Measurements from ENCODE around the gene DOCK11. TPM values are rescaled to one million over a fixed set of nuclear protein-coding genes. Genes with fewer than 3 reads are reported as not detected.

DOCK11 gene
- total RNA-seq, 2 donors from 2014 or later = 3.1 to 3.4 TPM

DNA sequence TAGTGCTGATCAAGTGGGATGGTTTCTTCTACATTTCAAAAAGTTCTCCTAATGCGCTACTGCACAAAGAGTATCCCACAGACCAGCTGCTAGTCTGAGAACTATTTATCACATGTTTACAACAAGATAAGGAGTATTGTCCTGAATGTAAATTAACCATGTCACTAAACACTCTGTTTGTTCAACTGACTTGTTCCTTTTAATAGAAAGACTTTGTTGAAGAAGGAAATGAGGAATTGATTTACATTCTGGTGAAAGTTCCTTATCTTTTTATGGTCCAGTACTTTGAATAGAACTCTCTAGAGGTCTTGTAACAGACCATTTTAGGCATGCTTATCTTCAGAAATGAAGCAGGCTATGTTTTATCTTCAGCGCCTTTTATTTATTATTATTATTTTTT is 164.5 kb downstream of the DOCK11 start:
- H3K9me3 ChIP-seq (ENCODE audit: control insufficient read depth, low read length) = no peaks in the 10 kb centered on the region
- Mint-ChIP-seq H3K27me3 (ENCODE audit: insufficient read depth) (no peaks in the 10 kb centered on the region), H3K36me3 (ENCODE audit: low read depth) (no peaks in the 10 kb centered on the region), H3K4me1 (peaks cover 14% of the 10 kb centered on the region), H3K4me3 (no peak overlapping the region), H3K9me3 (peaks cover 51% of the 10 kb centered on the region), H3K27ac (no peak overlapping the region)
- no peak for TF ChIP-seq CTCF (conservative IDR thresholded peaks at IDR 0.05)
- DNase-seq = no peak
- WGBS, 2 experiments (ENCODE audit: insufficient coverage in 1 of 2, insufficient read length in 1 of 2) = 70% methylated on average over 2 of the region's 2 CpGs; no CpG with 5 or more reads in 1 of the 2 experiments
- H3K4me3 ChIP-seq (ENCODE audit: low read length) = no peak overlapping the region
- no peaks in the 10 kb centered on the region for H3K36me3 ChIP-seq (ENCODE audit: control insufficient read depth, insufficient read depth, low read length)
- H3K4me1 ChIP-seq (ENCODE audit: control insufficient read depth, insufficient read depth, low read length) = no peaks in the 10 kb centered on the region
- no peak overlapping the region for H3K9ac ChIP-seq (ENCODE audit: extremely low read depth, low read length, poor library complexity, severe bottlenecking)
- no peak overlapping the region for H3K27ac ChIP-seq (ENCODE audit: low read depth, low read length)
- H3K27me3 ChIP-seq (ENCODE audit: control insufficient read depth, insufficient read depth, low read length, poor library complexity, severe bottlenecking) = no peaks in the 10 kb centered on the region

DNA sequence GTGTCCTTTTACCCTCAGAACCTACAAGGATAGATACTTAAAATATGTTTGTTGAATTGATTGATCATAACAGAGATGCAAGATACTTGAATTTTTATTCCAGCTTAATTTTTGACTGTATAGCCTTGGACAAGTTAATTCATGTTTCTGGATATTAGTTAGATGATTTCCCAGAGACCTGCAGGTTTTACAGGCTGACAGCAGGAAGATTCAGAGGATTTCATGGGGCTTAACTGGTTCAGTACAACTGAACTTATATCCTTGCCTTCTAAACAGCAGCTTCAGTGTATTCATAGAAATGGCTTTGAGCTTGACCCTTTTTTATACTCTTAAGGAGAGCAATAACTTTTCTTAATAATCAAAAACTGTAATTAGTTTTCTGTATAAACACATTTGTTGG is 169.6 kb downstream of the DOCK11 start:
- H3K27me3 Mint-ChIP-seq (ENCODE audit: insufficient read depth) = no peaks in the 10 kb centered on the region
- Histone ChIP-seq H3K9me3 (ENCODE audit: control insufficient read depth, low read length) (no peaks in the 10 kb centered on the region), H3K36me3 (ENCODE audit: control insufficient read depth, insufficient read depth, low read length) (no peaks in the 10 kb centered on the region), H3K4me3 (ENCODE audit: low read length) (no peak overlapping the region), H3K9ac (ENCODE audit: extremely low read depth, low read length, poor library complexity, severe bottlenecking) (no peak overlapping the region), H3K4me1 (ENCODE audit: control insufficient read depth, insufficient read depth, low read length) (no peaks in the 10 kb centered on the region), H3K27ac (ENCODE audit: low read depth, low read length) (no peak overlapping the region), H3K27me3 (ENCODE audit: control insufficient read depth, insufficient read depth, low read length, poor library complexity, severe bottlenecking) (no peaks in the 10 kb centered on the region)
- peaks cover 3% of the 10 kb centered on the region for H3K36me3 Mint-ChIP-seq (ENCODE audit: low read depth)
- no peak for DNase-seq
- peaks cover 7% of the 10 kb centered on the region for H3K4me1 Mint-ChIP-seq
- H3K4me3 Mint-ChIP-seq = no peak overlapping the region
- peaks cover 44% of the 10 kb centered on the region for H3K9me3 Mint-ChIP-seq
- H3K27ac Mint-ChIP-seq = no peak overlapping the region
- TF ChIP-seq CTCF (conservative IDR thresholded peaks at IDR 0.05) = no peak

GRCh38 chrX:118666521-118666920 is 170.9 kb downstream of the DOCK11 start:
- no peak overlapping the region for H3K27ac ChIP-seq (ENCODE audit: low read depth, low read length)
- Mint-ChIP-seq H3K4me1 (peaks cover 7% of the 10 kb centered on the region), H3K27me3 (ENCODE audit: insufficient read depth) (no peaks in the 10 kb centered on the region), H3K4me3 (no peak overlapping the region), H3K36me3 (ENCODE audit: low read depth) (peaks cover 3% of the 10 kb centered on the region), H3K27ac (no peak overlapping the region), H3K9me3 (peaks cover 41% of the 10 kb centered on the region)
- no peak overlapping the region for H3K4me3 ChIP-seq (ENCODE audit: low read length)
- H3K9me3 ChIP-seq (ENCODE audit: control insufficient read depth, low read length) = no peaks in the 10 kb centered on the region
- TF ChIP-seq CTCF (conservative IDR thresholded peaks at IDR 0.05) = no peak
- H3K27me3 ChIP-seq (ENCODE audit: control insufficient read depth, insufficient read depth, low read length, poor library complexity, severe bottlenecking) = no peaks in the 10 kb centered on the region
- no peaks in the 10 kb centered on the region for H3K36me3 ChIP-seq (ENCODE audit: control insufficient read depth, insufficient read depth, low read length)
- H3K4me1 ChIP-seq (ENCODE audit: control insufficient read depth, insufficient read depth, low read length) = no peaks in the 10 kb centered on the region
- DNase-seq = no peak
- H3K9ac ChIP-seq (ENCODE audit: extremely low read depth, low read length, poor library complexity, severe bottlenecking) = no peak overlapping the region
- WGBS, 2 experiments (ENCODE audit: insufficient coverage in 1 of 2, insufficient read length in 1 of 2) = 94% methylated on average over 2 of the region's 3 CpGs; no CpG with 5 or more reads in 1 of the 2 experiments
